Esophagus (tissue), 2 donors: Measurements from ENCODE around the gene ITPR1. TPM values are rescaled to one million over a fixed set of nuclear protein-coding genes. Genes with fewer than 3 reads are reported as not detected.

Source experiments
- H3K27ac ChIP-seq, 2 donors: one replicate each; pipeline ENCODE4 v1.5.1; 2013; ENCODE audit warnings: low read depth in 2 of 2, mild to moderate bottlenecking in 2 of 2, inconsistent platforms in 1 of 2, low read length in 1 of 2, moderate library complexity in 1 of 2
- H3K27me3 ChIP-seq, 2 donors: one replicate each; pipeline ENCODE4 v1.6.1; 2013; ENCODE audit warnings: low read length in 2 of 2, control low read depth in 1 of 2, mild to moderate bottlenecking in 1 of 2; ENCODE audit not compliant: insufficient read depth in 2 of 2, control insufficient read depth in 1 of 2
- H3K36me3 ChIP-seq, 2 donors: one replicate each; pipeline ENCODE4 v1.6.1; 2013; ENCODE audit warnings: low read length in 1 of 2; ENCODE audit not compliant: control insufficient read depth in 2 of 2, insufficient read depth in 2 of 2
- H3K4me1 ChIP-seq, 2 donors: one replicate each; pipeline ENCODE4 v1.6.1; 2013; ENCODE audit warnings: low read length in 1 of 2; ENCODE audit not compliant: control insufficient read depth in 2 of 2, insufficient read depth in 2 of 2
- H3K4me3 ChIP-seq, 2 donors: one replicate each; pipeline ENCODE4 v1.5.1; 2013; ENCODE audit warnings: low read length in 2 of 2, mild to moderate bottlenecking in 2 of 2, low read depth in 1 of 2, moderate library complexity in 1 of 2
- H3K9me3 ChIP-seq, 2 donors: one replicate each; pipeline ENCODE4 v1.6.1; 2013; ENCODE audit warnings: mild to moderate bottlenecking in 2 of 2, low read depth in 1 of 2, low read length in 1 of 2, moderate library complexity in 1 of 2; ENCODE audit not compliant: control insufficient read depth in 2 of 2, insufficient read depth in 1 of 2
- WGBS, 2 donors: extraction: QIAGEN DNeasy Blood & Tissue Kit; methylation state at CpG; one replicate each; pipeline ENCODE4 v1.1.7; 2013; 5-methylcytosine and 5-hydroxymethylcytosine counted together
- polyA plus RNA-seq, 2 donors: library from polyadenylated mRNA; stranded (reverse); fragments of 200-250 nt; gene quantifications; one replicate each; pipeline ENCODE4 v1.2.3, GENCODE V29; 2013
- donor health status: healthy with polysubstance abuse.
- donor health status: Bipolar disorder and iron deficiency.

The ITPR1 gene
- polyA plus RNA-seq, 2 donors = 7.5 to 16.3 TPM

- 75 to 81% methylated on average over 4 of the region's 4 CpGs for whole genome bisulfite sequencing, 2 donors
- H3K27me3 ChIP-seq = no peaks in the 10 kb centered on the region
Measured at GRCh38 chr3:4888913-4889846, 396.0 kb downstream of the ITPR1 start.

GRCh38 chr3:4889896-4890295, 396.7 kb downstream of the ITPR1 start:
- no peaks in the 10 kb centered on the region for H3K27me3 ChIP-seq
- H3K4me3 ChIP-seq = no peak overlapping the region
- H3K27ac ChIP-seq = no peak overlapping the region
- H3K9me3 ChIP-seq = no peaks in the 10 kb centered on the region
- H3K36me3 ChIP-seq = no peaks in the 10 kb centered on the region
- 51 to 65% methylated on average over 3 of the region's 3 CpGs for WGBS, 2 donors
- no peaks in the 10 kb centered on the region for H3K4me1 ChIP-seq

More at GRCh38 chr3:4888913-4889846, 396.0 kb downstream of the ITPR1 start:
- H3K4me3 ChIP-seq = no peak overlapping the region
- no peaks in the 10 kb centered on the region for H3K4me1 ChIP-seq
- H3K36me3 ChIP-seq = no peaks in the 10 kb centered on the region
- no peaks in the 10 kb centered on the region for H3K9me3 ChIP-seq
- no peak overlapping the region for H3K27ac ChIP-seq

GRCh38 chr3:4894891-4895530, 401.9 kb downstream of the ITPR1 start:
- Histone ChIP-seq H3K4me3 (no peak overlapping the region), H3K4me1 (peaks cover 0 to 2% of the 10 kb centered on the region in 2 donors), H3K27me3 (no peaks in the 10 kb centered on the region), H3K36me3 (no peaks in the 10 kb centered on the region), H3K9me3 (no peaks in the 10 kb centered on the region), H3K27ac (no peak overlapping the region)
- WGBS, 2 donors = 90 to 92% methylated on average over 10 of the region's 10 CpGs

- Histone ChIP-seq H3K27me3 (no peaks in the 10 kb centered on the region), H3K4me3 (no peak overlapping the region), H3K9me3 (no peaks in the 10 kb centered on the region), H3K4me1 (peaks cover 0 to 2% of the 10 kb centered on the region in 2 donors), H3K36me3 (no peaks in the 10 kb centered on the region), H3K27ac (no peak overlapping the region)
- WGBS, 2 donors = 72 to 82% methylated on average over 3 of the region's 3 CpGs
Measured at GRCh38 chr3:4895838-4896237, 402.7 kb downstream of the ITPR1 start.

Other genes starting within 250 kb of the ITPR1 start
- gene SETMAR, start 190.0 kb upstream of the ITPR1 start, polyA plus RNA-seq = 10 to 100 TPM; 12.2 to 13.7 TPM
- gene SUMF1, start 26.1 kb upstream of the ITPR1 start, polyA plus RNA-seq = 10 to 100 TPM; 14.3 to 21.6 TPM